ENCODE results near the gene EPX. TPM values are rescaled to one million over a fixed set of nuclear protein-coding genes. Genes with fewer than 3 reads are reported as not detected.

Gene EPX
- total RNA-seq, 1 donor from 2014 or later = not detected

DNA sequence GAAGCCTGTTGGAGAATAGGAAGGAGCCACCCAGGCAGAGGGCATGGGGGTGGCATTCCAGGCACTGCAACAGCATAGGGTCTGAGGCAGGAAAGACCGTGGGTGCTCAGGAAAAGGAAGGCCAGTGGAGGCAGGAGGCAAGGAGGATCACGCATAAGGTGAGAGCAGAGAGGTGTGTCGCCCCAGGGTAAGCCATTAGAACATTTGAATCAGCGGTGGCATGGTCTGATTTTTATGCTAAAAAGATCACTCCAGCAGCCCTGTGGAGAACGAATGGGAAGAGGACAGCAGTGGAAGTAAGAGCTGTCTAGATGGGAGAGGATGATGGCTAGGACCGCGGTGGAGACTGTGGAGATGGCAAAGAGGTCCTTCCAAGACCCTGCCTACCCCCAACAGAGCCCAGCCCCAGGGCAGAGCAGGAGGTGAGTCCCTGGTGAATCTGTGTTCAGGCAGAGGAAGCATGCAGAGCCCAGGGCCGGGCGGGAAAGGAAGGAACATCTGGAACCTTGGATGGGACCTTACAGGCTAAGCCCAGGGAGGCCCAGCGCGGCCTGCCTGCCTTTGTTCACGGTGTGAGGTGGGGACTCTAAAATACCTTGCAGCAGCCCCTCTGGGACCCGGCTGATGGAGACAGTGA, 53.7 kb downstream of the EPX start:
- intact Hi-C loops (cut with DNase I) = no loop called here
- ATAC-seq (no peak), DNase-seq (ENCODE audit: missing footprints) (no peak)

DNA sequence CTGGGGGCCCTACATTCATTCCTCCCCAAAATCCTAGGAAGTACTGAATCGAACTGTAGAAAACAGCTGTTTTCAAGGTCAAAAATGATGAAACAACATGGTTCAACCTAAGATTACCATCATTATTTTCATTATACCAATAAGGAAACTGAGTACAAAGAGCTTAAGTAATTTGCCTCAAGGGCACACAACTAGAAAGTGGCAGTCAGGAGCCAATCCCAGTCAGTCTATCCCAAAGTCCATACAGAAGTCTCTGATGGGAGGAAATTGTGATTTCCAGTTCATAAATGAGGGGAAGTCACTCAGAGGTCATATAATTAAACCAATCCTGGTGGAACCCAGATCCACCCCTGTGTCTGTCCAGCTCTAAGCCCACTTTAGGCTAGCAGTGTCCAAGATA, 54.3 kb downstream of the EPX start:
- ATAC-seq (no peak), DNase-seq (ENCODE audit: missing footprints) (no peak)
- intact Hi-C loops (cut with DNase I) = no loop called here

- DNase-seq (ENCODE audit: missing footprints) (no peak), ATAC-seq (no peak)
- intact Hi-C loops (cut with DNase I) = no loop called here
These were observed 55.2 kb downstream of the EPX start for GRCh38 chr17:58247511-58248363.

GRCh38 chr17:58248955-58249269, 56.4 kb downstream of the EPX start:
- intact Hi-C loops (cut with DNase I) = no loop called here
- ATAC-seq (no peak), DNase-seq (ENCODE audit: missing footprints) (no peak)

- ATAC-seq (peak; percentile 88), DNase-seq (ENCODE audit: missing footprints) (peak; percentile 87)
- intact Hi-C loops (cut with DNase I) = no loop called here
These were observed 57.0 kb downstream of the EPX start for GRCh38 chr17:58249270-58250133.

DNA sequence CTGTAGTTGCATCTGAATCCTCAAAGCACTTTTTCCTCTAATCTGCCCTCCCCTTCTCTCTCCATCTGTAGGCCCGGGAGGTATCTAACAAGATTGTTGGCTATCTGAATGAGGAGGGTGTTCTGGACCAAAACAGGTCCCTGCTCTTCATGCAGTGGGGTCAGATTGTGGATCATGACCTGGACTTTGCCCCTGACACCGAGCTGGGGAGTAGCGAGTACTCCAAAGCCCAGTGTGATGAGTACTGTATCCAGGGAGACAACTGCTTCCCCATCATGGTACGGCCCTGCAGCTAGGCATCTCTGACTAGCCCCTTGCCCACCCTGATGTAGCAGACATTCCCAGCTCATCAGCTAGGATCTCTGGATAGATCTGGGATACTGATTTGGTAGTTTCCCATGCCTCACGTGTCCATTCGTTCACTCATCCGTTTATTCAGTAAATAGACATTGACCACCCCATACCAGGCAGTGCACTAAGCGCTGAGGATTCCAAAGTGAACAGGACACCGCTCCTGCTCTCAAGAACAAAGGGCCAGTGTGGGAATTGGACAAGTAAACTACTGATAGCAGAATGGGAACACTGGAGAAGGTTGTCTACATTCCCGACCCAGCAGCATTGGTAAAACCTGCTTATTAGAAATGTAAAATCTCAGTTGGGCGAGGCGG, 58.0 kb downstream of the EPX start:
- ATAC-seq = no peak
- DNase-seq (ENCODE audit: missing footprints) = no peak
- intact Hi-C loops (cut with DNase I) = no loop called here

- DNase-seq (ENCODE audit: missing footprints) = no peak
- no peak for ATAC-seq
- intact Hi-C loops (cut with DNase I) = no loop called here
These were observed 59.6 kb downstream of the EPX start for GRCh38 chr17:58252141-58252540.

- ATAC-seq (no peak), DNase-seq (ENCODE audit: missing footprints) (no peak)
- intact Hi-C loops (cut with DNase I) = no loop called here
These were observed 60.6 kb downstream of the EPX start for GRCh38 chr17:58253082-58253481.

Other genes with a start within 250 kb of the EPX start
- gene CUEDC1, start 237.3 kb upstream of the EPX start, total RNA-seq = 49.1 TPM
- gene VEZF1, start 204.5 kb upstream of the EPX start, total RNA-seq = 74.2 TPM
- gene SRSF1, start 185.5 kb upstream of the EPX start, total RNA-seq = 92.8 TPM
- 81.4 TPM for gene DYNLL2, start 109.3 kb upstream of the EPX start, total RNA-seq
- not detected for gene OR4D1, start 44.3 kb upstream of the EPX start, total RNA-seq
- not detected for gene OR4D2, start 25.7 kb upstream of the EPX start, total RNA-seq
- 7.7 TPM for gene MKS1, start 26.5 kb downstream of the EPX start, total RNA-seq
- gene LPO, start 45.9 kb downstream of the EPX start, total RNA-seq = not detected
- gene MPO, start 88.2 kb downstream of the EPX start, total RNA-seq = 0.08 TPM
- 12.1 TPM for gene TSPOAP1, start 136.1 kb downstream of the EPX start, total RNA-seq
- 58.2 TPM for gene SUPT4H1, start 159.5 kb downstream of the EPX start, total RNA-seq
- gene RNF43, start 224.8 kb downstream of the EPX start, total RNA-seq = 4.4 TPM